Peyer's patch (tissue), 4 donors: ENCODE data around the gene EFNA1.

ENCODE experiments used
- CTCF ChIP-seq, 6 experiments: fragments of 450-650 bp in 4 of 6; fragments of 200-600 bp in 2 of 6; sonication (generic) in 1 of 6; IDR thresholded peaks; one replicate each; pipeline ENCODE4 v1.5.1; 2017 to 2019; ENCODE audit warnings: antibody characterized with exemption in 6 of 6, mild to moderate bottlenecking in 3 of 6, moderate library complexity in 1 of 6
- POLR2A ChIP-seq, 2 donors: fragments of 450-650 bp; IDR thresholded peaks; one replicate each; pipeline ENCODE4 v1.5.1; 2017; ENCODE audit warnings: antibody characterized with exemption in 2 of 2, mild to moderate bottlenecking in 2 of 2, moderate library complexity in 2 of 2

GRCh38 chr1:155121249-155121648, 6.4 kb upstream of the EFNA1 start:
- no peak for TF ChIP-seq CTCF (IDR thresholded peaks at IDR 0.05)
- no peak for TF ChIP-seq POLR2A (IDR thresholded peaks at IDR 0.05)
